ENCODE results near the gene NFIX.

The NFIX gene

GRCh38 chr19:13034636-13035035 is 39.4 kb downstream of the NFIX start:
- TF ChIP-seq CTCF (IDR thresholded peaks at IDR 0.05; ENCODE audit: extremely low read depth, insufficient read depth, missing control alignments), result no peak
- in situ Hi-C loops (cut with MboI; ENCODE audit: low pct_unique_long_range_greater_than_20kb, low sequenced_read_pairs, unreplicated experiment), result no loop called here
- no peak for DNase-seq (ENCODE audit: low spot score)

GRCh38 chr19:13035820-13036365 is 40.6 kb downstream of the NFIX start:
- in situ Hi-C loops (cut with MboI; ENCODE audit: low pct_unique_long_range_greater_than_20kb, low sequenced_read_pairs, unreplicated experiment), result no loop called here
- TF ChIP-seq CTCF (IDR thresholded peaks at IDR 0.05; ENCODE audit: extremely low read depth, insufficient read depth, missing control alignments), result no peak
- DNase-seq (ENCODE audit: low spot score), result no peak

- no peak for TF ChIP-seq CTCF (IDR thresholded peaks at IDR 0.05; ENCODE audit: extremely low read depth, insufficient read depth, missing control alignments)
- no peak for DNase-seq (ENCODE audit: low spot score)
- in situ Hi-C loops (cut with MboI; ENCODE audit: low pct_unique_long_range_greater_than_20kb, low sequenced_read_pairs, unreplicated experiment), result no loop called here
These were observed 41.2 kb downstream of the NFIX start for GRCh38 chr19:13036366-13036976.

GRCh38 chr19:13037161-13037560 is 41.9 kb downstream of the NFIX start:
- no peak for TF ChIP-seq CTCF (IDR thresholded peaks at IDR 0.05; ENCODE audit: extremely low read depth, insufficient read depth, missing control alignments)
- DNase-seq (ENCODE audit: low spot score), result no peak
- in situ Hi-C loops (cut with MboI; ENCODE audit: low pct_unique_long_range_greater_than_20kb, low sequenced_read_pairs, unreplicated experiment), result no loop called here

GRCh38 chr19:13037731-13038130 is 42.5 kb downstream of the NFIX start:
- no peak for TF ChIP-seq CTCF (IDR thresholded peaks at IDR 0.05; ENCODE audit: extremely low read depth, insufficient read depth, missing control alignments)

GRCh38 chr19:13038306-13039210 is 43.3 kb downstream of the NFIX start:
- DNase-seq (ENCODE audit: low spot score), result no peak
- in situ Hi-C loops (cut with MboI; ENCODE audit: low pct_unique_long_range_greater_than_20kb, low sequenced_read_pairs, unreplicated experiment), result no loop called here
- TF ChIP-seq CTCF (IDR thresholded peaks at IDR 0.05; ENCODE audit: extremely low read depth, insufficient read depth, missing control alignments), result peak; percentile 8

More at GRCh38 chr19:13037731-13038130, 42.5 kb downstream of the NFIX start:
- in situ Hi-C loops (cut with MboI; ENCODE audit: low pct_unique_long_range_greater_than_20kb, low sequenced_read_pairs, unreplicated experiment), result no loop called here
- DNase-seq (ENCODE audit: low spot score), result no peak
